MM.1S (cell line): ENCODE data around the gene PIGP.

ENCODE experiments used
- DNase-seq: peaks from one replicate; pipeline ENCODE4 v3.0.0-alpha.2; 2015
- H2AFZ ChIP-seq: fragments of 300-600 bp; sonication (generic); 2 replicates; pipeline ENCODE4 v1.6.0; 2016; ENCODE audit warnings: antibody characterized with exemption, low read length
- H3F3A ChIP-seq: fragments of 300-600 bp; sonication (generic); 2 replicates; pipeline ENCODE4 v1.6.1; 2016; ENCODE audit warnings: mild to moderate bottlenecking, antibody characterized with exemption, low read length, moderate library complexity, mixed read lengths; ENCODE audit not compliant: insufficient read depth
- H3K27ac ChIP-seq: fragments of 300-600 bp; sonication (generic); 2 replicates; pipeline ENCODE4 v1.5.1; 2016; ENCODE audit warnings: mild to moderate bottlenecking, low read length
- H3K27me3 ChIP-seq: fragments of 300-600 bp; sonication (generic); replicated peaks from 2 replicates; pipeline ENCODE4 v1.6.0; 2016; ENCODE audit warnings: low read length; ENCODE audit not compliant: insufficient read depth
- H3K36me3 ChIP-seq: fragments of 300-600 bp; sonication (generic); replicated peaks from 2 replicates; pipeline ENCODE4 v1.6.1; 2016; ENCODE audit warnings: mild to moderate bottlenecking, low read length, mixed read lengths; ENCODE audit not compliant: insufficient read depth
- H3K4me1 ChIP-seq: fragments of 300-600 bp; sonication (generic); 2 replicates; pipeline ENCODE4 v1.6.1; 2016; ENCODE audit warnings: low read length, mixed read lengths
- H3K4me2 ChIP-seq: fragments of 300-600 bp; sonication (generic); 2 replicates; pipeline ENCODE4 v1.6.0; 2016; ENCODE audit warnings: low read depth, low read length
- H3K4me3 ChIP-seq: fragments of 300-600 bp; sonication (generic); 2 replicates; pipeline ENCODE4 v1.5.1; 2016; ENCODE audit warnings: low read length, mixed read lengths
- H3K79me2 ChIP-seq: fragments of 300-600 bp; sonication (generic); 2 replicates; pipeline ENCODE4 v1.6.1; 2016; ENCODE audit warnings: mixed run types, low read length, mixed read lengths
- H3K9ac ChIP-seq: fragments of 300-600 bp; sonication (generic); 2 replicates; pipeline ENCODE4 v1.6.1; 2016; ENCODE audit warnings: low read length, mixed read lengths
- H3K9me2 ChIP-seq: fragments of 300-600 bp; sonication (generic); replicated peaks from 2 replicates; pipeline ENCODE4 v1.6.1; 2016; ENCODE audit warnings: mild to moderate bottlenecking, low read length, mixed read lengths; ENCODE audit not compliant: insufficient read depth
- H3K9me3 ChIP-seq: fragments of 300-600 bp; sonication (generic); replicated peaks from 2 replicates; pipeline ENCODE4 v1.6.1; 2016; ENCODE audit warnings: mild to moderate bottlenecking, low read length, mixed read lengths; ENCODE audit not compliant: insufficient read depth
- H4K20me1 ChIP-seq: fragments of 300-600 bp; sonication (generic); 2 replicates; pipeline ENCODE4 v1.6.1; 2016; ENCODE audit warnings: mild to moderate bottlenecking, low read length, moderate library complexity, mixed read lengths; ENCODE audit not compliant: insufficient read depth
- EZH2 ChIP-seq: fragments of 300-600 bp; sonication (generic); optimal IDR thresholded peaks from 2 replicates; pipeline ENCODE3; 2017; ENCODE audit warnings: low read depth, mild to moderate bottlenecking, antibody characterized with exemption, low read length, mixed read lengths
- EZH2phosphoT487 ChIP-seq: fragments of 300-600 bp; sonication (generic); IDR thresholded peaks from 2 replicates; pipeline ENCODE4 v1.6.1; 2018; ENCODE audit warnings: antibody characterized with exemption, low read length
- TF ChIP-seq, protein P1 (sequence below): fragments of 300-600 bp; sonication (generic); IDR thresholded peaks from 2 replicates; pipeline ENCODE4 v1.5.1; 2016; ENCODE audit warnings: antibody characterized with exemption, low read length, mixed read lengths

Gene PIGP

DNA sequence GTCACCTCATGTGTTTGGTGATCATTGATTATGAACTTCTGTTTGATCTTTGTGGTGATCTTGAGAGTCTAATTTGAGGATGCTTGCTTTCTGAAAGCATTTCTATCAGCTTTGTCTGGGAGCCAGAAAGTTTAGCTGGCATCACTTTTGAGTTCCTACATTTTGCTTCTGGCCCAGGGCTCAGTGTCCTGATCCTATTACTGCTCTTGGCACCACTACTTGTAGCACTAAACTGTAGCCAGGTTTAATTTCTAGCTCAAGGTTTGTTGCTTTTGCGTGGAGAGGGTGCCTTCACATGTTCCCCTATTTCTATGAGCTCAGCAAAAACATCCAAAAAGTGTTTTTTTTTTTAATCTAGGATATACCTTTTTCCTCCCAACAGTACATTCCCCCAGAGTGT is 9.5 kb upstream of the PIGP start:
- Histone ChIP-seq H3K36me3 (no peaks in the 10 kb centered on the region), H3K9me3 (no peaks in the 10 kb centered on the region), H4K20me1 (no peaks in the 10 kb centered on the region), H3K27me3 (no peaks in the 10 kb centered on the region), H3K79me2 (peaks cover 67% of the 10 kb centered on the region), H3K27ac (no peak overlapping the region), H3K9ac (no peak overlapping the region), H3K9me2 (no peaks in the 10 kb centered on the region), H3K4me2 (no peak overlapping the region), H2AFZ (no peak overlapping the region), H3F3A (no peaks in the 10 kb centered on the region), H3K4me1 (no peaks in the 10 kb centered on the region), H3K4me3 (no peak overlapping the region)
- no peak for DNase-seq
- TF ChIP-seq EZH2 (no peak), EZH2phosphoT487 (no peak)
- TF ChIP-seq, protein P1, sequence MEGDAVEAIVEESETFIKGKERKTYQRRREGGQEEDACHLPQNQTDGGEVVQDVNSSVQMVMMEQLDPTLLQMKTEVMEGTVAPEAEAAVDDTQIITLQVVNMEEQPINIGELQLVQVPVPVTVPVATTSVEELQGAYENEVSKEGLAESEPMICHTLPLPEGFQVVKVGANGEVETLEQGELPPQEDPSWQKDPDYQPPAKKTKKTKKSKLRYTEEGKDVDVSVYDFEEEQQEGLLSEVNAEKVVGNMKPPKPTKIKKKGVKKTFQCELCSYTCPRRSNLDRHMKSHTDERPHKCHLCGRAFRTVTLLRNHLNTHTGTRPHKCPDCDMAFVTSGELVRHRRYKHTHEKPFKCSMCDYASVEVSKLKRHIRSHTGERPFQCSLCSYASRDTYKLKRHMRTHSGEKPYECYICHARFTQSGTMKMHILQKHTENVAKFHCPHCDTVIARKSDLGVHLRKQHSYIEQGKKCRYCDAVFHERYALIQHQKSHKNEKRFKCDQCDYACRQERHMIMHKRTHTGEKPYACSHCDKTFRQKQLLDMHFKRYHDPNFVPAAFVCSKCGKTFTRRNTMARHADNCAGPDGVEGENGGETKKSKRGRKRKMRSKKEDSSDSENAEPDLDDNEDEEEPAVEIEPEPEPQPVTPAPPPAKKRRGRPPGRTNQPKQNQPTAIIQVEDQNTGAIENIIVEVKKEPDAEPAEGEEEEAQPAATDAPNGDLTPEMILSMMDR = no peak

DNA sequence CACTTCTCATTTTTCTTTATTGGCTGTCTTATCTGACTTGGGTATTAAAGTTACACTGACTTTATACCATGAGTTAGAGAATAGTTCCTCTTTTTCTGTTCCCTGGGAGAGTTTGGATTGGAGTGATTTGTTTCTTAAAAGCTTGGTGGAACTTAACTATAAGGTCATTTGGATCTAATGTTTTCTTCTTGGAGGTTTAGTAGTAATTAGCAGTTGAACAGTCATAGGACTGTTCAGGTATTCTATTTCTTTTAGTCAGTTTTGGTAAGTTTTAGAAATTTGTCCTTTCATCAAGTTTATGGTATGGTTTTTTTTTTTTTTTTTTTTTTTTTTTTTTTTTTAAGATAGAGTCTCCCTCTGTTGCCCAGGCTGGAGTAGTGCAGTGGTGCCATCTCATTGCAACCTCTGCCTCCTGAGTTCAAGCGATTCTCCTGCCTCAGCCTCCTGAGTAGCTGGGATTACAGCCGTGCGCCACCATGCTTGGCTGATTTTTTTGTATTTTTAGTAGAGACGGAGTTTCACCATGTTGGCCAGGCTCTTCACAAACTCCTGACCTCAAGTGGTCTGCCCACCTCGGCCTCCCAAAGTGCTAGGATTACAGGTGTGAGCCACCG is 6.4 kb upstream of the PIGP start:
- TF ChIP-seq EZH2phosphoT487 = no peak
- TF ChIP-seq, protein P1 = peak; percentile 55
- Histone ChIP-seq H3K9me2 (no peaks in the 10 kb centered on the region), H3K27ac (no peak overlapping the region), H3K79me2 (peaks cover 81% of the 10 kb centered on the region), H3K4me2 (no peak overlapping the region), H3K27me3 (no peaks in the 10 kb centered on the region), H3K36me3 (no peaks in the 10 kb centered on the region), H3K9ac (no peak overlapping the region), H4K20me1 (no peaks in the 10 kb centered on the region), H3K9me3 (no peaks in the 10 kb centered on the region), H3K4me1 (peaks cover 3% of the 10 kb centered on the region; the same call in 1 of the 2 replicates), H3F3A (no peaks in the 10 kb centered on the region), H2AFZ (no peak overlapping the region), H3K4me3 (no peak overlapping the region)
- peak; percentile 50 for DNase-seq

DNA sequence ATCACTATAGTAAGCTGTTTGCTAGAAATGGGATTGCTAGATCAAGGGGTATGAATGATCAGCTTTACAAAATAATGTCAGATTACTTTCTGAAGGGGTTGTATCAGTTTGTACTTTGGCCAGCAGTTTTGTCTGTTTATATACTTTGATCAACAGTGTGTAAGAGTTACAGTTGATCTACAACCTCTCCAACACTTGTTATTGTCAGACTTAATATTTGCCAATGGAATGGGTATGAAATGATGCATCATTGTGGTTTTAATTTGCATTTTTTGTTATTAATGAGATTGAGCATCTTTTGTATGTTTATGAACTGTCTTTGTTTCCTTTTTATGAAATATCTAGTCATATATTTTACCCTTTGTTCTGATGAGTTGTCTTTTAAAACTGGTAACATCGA is 4.5 kb upstream of the PIGP start:
- no peaks in the 10 kb centered on the region for H3K36me3 ChIP-seq
- H3K4me2 ChIP-seq = no peak overlapping the region
- no peak overlapping the region for H2AFZ ChIP-seq
- TF ChIP-seq EZH2phosphoT487 = no peak
- TF ChIP-seq, protein P1 = no peak
- TF ChIP-seq EZH2 = no peak
- H3K9ac ChIP-seq = no peak overlapping the region
- H3K4me3 ChIP-seq = no peak overlapping the region
- H3F3A ChIP-seq = no peaks in the 10 kb centered on the region
- no peak overlapping the region for H3K27ac ChIP-seq
- no peaks in the 10 kb centered on the region for H3K9me3 ChIP-seq
- no peaks in the 10 kb centered on the region for H3K27me3 ChIP-seq
- H3K4me1 ChIP-seq = peaks cover 6% of the 10 kb centered on the region; the same call in 1 of the 2 replicates
- no peaks in the 10 kb centered on the region for H4K20me1 ChIP-seq
- DNase-seq = no peak
- H3K79me2 ChIP-seq = peaks cover 75% of the 10 kb centered on the region
- no peaks in the 10 kb centered on the region for H3K9me2 ChIP-seq
